NOMO-1 (cell line): ENCODE results near the gene SLC22A23.

ENCODE experiments used
- DNase-seq, 2 experiments: peaks; one replicate each; lab custom pipeline; 2025; ENCODE audit not compliant: unreplicated experiment in 2 of 2; lab: John Stamatoyannopoulos, UW

Gene SLC22A23

DNA sequence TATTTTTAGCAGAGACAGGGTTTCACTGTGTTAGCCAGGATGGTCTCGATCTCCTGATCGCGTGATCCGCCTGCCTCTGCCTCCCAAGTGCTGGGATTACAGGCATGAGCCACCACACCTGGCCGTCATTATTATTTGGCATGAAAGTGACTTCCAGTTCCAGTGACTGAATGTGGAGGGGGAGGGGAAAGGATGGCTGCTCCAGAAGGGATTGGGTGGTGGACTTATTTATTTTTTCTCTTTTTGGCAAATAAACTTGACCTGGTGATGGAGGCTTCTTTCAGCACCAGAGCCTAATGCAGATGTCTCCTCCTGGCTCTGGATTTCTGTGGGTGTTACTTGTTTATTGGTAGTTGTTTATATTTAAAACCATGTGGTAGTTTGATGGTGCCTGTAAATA lies 16.9 kb upstream of the SLC22A23 start:
- DNase-seq = no peak

GRCh38 chr6:3471711-3472110 lies 14.9 kb upstream of the SLC22A23 start:
- DNase-seq = no peak

DNA sequence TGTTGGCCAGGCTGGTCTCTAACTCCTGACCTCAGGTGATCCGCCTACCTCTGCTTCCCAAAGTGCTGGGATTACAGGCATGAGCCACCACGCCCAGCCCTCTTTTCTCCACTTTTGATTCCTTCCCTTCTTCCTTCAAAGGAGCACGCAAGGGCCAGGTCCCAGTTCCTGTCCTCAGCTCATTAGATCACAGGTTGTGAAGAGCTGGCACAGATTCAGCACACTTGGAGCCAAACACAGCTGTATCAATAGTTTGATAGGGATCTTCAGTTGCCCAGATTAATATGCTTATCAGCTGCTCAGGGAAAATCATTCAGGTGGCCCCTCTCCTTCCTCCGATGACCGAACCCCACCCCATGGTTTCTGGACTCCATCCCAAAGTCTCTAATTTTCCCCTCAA lies 14.4 kb upstream of the SLC22A23 start:
- DNase-seq = no peak

- DNase-seq = no peak
These were observed 11.7 kb upstream of the SLC22A23 start for GRCh38 chr6:3468585-3468984.

DNA sequence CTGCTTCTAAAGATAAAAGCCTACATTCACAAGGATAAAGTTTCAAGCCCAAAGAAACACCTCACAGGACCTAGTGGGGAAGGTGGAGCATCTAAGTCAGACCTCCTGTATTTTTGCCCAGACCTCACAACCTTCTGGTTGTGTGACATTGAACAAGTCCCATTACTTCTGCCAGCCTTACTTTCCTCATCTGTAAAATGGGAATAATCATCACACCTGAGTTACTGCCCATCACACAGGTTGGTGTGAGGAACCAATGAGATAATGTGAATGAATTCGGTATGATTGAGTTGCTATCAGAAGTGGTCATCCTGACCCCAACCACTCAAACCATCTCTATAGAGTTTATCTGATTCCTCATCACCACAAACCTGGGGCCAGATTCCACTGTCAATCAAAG lies 11.1 kb upstream of the SLC22A23 start:
- DNase-seq = no peak

GRCh38 chr6:3466488-3467219 lies 9.8 kb upstream of the SLC22A23 start:
- DNase-seq = no peak

DNA sequence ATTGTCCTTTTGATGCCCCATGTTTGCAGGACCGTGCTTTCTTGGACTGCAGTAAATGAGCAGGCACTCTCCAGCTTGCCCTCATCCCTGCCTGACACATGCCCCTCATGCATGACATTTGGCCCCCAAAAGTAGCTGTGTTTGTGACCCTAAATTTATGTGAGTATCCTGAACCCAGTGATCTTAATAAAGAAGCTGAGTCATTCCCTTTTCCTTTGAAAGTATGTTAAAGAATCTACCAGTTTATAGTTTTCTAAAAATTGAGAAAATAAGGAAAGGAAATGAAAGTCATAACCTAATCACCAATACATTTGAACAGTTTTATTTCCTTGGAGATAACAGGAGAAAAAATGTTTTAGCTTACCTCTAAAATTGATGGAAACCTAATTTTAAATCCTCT lies 3.4 kb upstream of the SLC22A23 start:
- DNase-seq = no peak

DNA sequence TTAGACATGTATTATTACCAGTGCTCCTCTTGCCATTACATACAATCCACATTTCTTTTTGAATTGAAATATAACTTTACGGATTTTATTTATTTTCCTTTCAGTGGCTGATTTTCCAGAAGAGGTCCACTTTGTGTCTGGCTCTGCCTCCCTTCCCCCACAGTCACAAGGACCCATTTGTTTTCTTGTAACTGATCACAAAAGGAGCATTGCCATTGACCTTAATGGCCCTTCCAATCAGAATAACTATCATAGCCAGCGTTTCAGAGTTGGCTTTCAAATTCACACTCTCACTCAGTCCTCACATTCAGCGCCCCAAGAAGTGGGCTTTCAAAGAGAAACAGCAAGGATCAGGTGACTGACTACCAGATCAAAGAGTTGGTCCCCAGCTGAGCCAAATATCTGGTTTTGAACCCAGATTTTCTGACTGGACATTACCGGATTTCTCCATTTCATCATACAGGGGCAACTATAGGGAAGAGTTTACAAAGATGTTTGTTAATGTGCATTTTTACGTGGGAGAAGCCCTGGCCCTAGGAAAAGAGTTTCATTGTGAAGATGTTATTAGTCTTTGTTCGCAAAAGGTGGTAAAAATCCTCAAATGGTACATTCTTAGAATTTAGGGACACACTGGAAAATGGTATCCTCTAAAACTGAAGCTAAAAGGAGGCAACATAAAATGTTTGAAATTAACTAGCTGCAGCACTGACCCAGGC lies 2.0 kb upstream of the SLC22A23 start:
- DNase-seq = no peak

DNA sequence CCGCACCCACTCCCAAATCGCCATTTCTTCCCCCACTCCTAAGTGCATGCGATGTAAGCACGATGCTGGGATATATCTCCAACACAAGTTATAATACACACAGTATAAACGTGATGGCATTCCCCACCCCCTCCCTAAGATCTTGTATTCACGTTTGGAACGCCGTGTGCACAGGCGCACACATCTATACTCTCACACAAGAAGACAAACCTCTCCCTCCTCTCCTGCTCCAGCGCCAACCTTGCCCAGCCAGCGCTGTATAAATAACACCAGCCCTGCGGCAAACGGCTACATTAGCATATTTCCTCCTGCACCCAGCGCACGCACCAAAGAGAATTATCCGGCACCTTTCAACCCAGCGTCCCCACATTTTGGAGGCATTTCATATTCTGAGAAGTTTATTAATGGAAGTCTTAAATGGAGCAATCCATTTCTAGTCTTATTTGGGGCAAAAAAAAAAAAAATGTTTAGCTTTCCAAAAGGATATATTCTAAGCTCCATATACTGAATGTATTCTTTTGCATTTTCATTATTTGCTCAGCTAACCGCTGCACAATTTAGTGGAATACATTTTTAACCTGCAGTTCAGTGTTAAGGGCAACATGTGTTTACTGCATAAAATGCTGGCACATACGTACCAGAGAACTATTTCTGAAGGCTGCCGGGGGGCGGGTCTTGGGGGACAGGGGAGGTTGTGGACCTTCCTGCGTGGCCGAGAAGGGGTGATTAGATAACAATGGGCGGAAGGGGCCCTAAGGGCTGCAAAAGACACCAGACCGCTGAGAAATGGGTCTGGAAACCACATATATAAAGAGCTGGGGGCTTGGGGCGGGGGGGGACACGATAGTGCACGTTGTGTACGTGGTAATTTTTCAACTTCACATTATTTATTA lies 1.1 kb upstream of the SLC22A23 start:
- DNase-seq = no peak

- no peak for DNase-seq
These were observed 404 bp downstream of the SLC22A23 start for GRCh38 chr6:3456395-3456897.

DNA sequence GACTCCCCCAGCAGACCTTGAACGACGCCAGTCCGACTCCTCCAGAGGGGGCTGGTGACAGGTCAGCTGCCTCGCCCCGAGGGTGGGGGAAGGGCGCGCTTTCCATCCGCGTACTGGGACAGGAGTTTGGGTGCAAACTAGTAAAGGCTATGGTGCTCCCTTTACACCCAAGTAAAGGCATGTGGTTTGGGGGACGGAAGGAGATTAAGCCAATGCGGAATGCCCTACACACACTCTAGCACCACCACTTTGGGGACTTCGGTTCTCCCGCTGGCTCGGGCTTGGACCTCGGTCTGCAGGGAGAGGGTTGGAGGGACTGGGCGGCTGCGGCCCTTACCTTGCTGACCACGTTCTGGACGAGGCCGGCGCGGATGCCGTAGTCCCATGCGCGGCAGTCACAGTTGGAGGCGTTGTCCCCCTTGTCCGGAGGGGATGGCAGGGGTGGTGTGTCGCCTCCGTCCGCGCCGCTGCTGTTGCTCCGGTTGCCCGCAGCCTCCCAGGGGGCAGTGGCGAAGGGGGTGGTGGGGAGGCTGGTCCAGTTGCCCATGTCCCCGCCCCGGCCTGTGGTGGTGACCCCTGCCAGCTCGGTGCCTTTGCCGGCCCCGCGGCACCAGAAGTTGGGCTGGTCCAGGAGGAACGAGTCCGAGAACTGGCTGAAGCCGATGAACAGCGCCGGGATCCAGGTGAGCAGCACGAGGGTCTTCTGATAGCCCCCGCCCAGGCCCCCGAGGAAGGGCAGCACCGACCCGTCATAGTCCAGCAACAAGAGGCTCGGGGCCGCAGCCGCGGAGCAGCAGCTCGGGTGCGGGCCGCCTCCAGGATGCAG lies 1.1 kb downstream of the SLC22A23 start:
- no peak for DNase-seq

GRCh38 chr6:3455147-3455568 lies 1.7 kb downstream of the SLC22A23 start:
- DNase-seq = no peak

DNA sequence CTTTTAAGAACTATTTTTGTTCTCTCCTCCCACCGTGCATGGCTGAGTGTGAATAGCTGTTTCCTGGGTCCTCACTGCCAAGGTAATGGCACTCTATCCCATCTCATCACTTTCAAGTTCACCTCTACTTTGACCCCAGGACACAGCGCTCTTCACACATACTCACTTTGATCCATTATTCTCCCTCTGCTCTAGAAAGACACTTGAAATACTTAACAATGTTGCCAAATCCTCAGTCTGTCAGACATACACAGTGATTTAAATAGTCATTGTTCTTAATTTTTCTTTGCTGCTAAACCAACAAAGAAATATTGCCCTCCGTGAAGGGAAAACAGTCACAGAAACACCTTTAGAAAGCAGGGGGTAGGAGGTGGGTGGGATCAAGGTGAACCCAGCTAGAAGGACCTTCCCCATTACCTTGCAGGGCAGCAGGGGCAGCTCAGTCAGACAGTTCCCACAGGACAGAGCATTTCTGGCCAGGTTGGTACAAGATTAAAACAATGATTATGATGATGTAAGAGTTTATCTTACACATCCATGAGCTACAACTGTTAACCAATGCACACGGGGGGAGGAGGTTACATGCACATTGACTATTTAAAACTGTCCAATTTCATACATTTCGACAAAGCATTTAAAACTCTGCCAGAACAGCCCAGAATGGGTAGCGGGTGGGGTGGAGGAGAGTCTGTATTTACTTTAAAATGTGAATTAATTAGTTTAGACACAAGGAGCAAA lies 2.4 kb downstream of the SLC22A23 start:
- no peak for DNase-seq

DNA sequence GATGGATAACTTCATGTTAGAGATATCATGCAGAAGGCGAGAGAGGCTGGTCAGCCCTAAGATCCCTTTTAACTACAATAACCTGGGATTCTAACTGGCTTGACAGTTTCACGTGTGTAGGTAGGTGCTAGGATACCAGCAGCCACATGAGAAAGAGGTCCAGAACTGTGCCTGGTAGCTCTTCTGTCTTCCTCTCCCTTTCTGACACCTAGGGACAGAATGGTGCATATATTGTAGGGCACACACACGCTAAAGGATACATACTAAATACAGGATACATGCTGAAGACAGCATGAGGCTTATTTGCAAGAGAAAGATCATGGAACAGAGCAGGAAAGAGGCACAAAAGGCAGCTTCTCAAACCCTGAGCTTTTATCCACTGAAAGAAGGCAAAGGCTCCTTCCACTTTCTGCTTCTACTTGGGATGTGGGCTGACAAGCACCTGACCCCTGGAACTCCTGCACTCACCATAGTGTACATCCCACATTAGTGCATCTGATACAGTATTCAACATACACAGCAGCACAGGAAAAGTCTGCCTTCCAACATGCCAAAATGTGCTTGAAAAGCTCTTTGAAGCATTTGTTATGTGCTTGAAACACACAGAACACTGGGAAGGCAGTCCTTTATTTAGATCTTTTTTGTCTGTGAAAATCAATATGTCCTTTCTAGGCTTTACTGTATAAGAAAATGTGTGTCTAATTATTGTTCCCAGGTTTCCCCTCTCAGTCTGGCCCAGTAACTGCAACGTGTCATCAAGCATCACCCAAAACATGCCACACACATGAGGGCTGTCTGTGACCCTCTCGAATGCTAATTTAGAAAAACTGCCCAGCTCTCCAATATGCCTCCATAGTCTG lies 3.2 kb downstream of the SLC22A23 start:
- no peak for DNase-seq

- DNase-seq = no peak
These were observed 5.4 kb downstream of the SLC22A23 start for GRCh38 chr6:3451498-3451897.

DNA sequence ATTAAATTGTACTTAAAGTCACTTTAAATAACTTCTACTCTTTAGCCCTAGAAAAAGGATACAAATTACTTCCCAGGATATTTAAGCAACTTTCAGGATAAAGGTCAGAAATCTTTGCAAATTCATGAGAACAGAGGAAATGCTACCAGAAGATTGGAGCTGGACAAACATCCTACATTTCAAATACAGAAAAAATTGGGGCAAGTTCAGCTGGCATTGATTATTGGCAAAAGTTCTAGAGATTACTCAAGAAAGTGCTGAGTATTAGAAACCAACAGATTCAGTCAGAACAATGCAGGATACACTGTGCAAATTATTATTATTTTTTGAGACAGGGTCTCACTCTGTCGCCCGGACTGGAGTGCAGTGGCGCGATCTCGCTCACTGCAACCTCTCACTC lies 6.0 kb downstream of the SLC22A23 start:
- DNase-seq = no peak

DNA sequence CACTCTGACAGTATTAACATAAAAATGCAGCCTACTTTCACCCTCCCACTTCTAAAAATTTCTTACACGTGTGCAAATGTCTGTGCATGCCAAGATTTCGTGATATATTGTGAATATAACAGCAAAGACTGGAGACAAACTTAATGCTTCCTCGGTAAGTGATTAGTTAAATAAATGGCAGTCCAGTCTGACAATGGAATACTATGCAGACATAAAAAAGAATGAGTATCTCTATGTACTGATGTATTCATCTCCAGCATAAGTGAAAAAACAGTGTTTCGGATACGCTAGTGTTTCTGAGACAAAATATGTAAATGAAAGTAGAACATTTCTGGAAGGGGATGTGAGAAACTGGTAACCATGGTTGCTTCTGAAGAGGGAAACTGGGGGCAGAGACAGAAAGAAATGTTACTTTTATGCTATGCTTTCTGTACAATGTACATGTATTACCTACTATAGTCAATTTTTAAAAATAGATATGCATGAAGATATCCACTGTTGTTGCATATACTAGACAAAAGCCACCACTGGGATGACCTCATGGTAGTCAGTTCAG lies 7.0 kb downstream of the SLC22A23 start:
- no peak for DNase-seq

GRCh38 chr6:3449321-3449720 lies 7.5 kb downstream of the SLC22A23 start:
- no peak for DNase-seq
